WTC11 (cell line): ENCODE data around the gene RBM26.

Experiments
- CREM ChIP-seq: sonication (generic); formaldehyde crosslinking; IDR thresholded peaks from 2 replicates; pipeline ENCODE4 v1.8.1; 2022; ENCODE audit warnings: mild to moderate bottlenecking, missing genetic modification reagents, moderate library complexity
- ESRRA ChIP-seq: sonication (generic); formaldehyde crosslinking; IDR thresholded peaks from 2 replicates; pipeline ENCODE4 v1.8.1; 2022; ENCODE audit warnings: mild to moderate bottlenecking, missing genetic modification reagents, borderline replicate concordance
- GABPB1 ChIP-seq: sonication (generic); formaldehyde crosslinking; IDR thresholded peaks from 2 replicates; pipeline ENCODE4 v1.8.1; 2023; ENCODE audit warnings: mild to moderate bottlenecking, missing genetic modification reagents
- JUN ChIP-seq: sonication (generic); formaldehyde crosslinking; IDR thresholded peaks from 2 replicates; pipeline ENCODE4 v1.8.0; 2023; ENCODE audit warnings: mild to moderate bottlenecking, missing genetic modification reagents
- TP53 ChIP-seq: sonication (generic); formaldehyde crosslinking; IDR thresholded peaks from 2 replicates; pipeline ENCODE4 v1.8.1; 2023; ENCODE audit warnings: mild to moderate bottlenecking, missing genetic modification reagents
- ZNF121 ChIP-seq: sonication (generic); formaldehyde crosslinking; IDR thresholded peaks from 2 replicates; pipeline ENCODE4 v1.8.0; 2023; ENCODE audit warnings: missing genetic modification reagents
- ZNF232 ChIP-seq: sonication (generic); formaldehyde crosslinking; IDR thresholded peaks from 2 replicates; pipeline ENCODE4 v1.8.0; 2022; ENCODE audit warnings: mild to moderate bottlenecking, missing genetic modification reagents
- ZNF423 ChIP-seq: fragments of 250-450 bp; sonication (Bioruptor Pico); IDR thresholded peaks from 2 replicates; pipeline ENCODE4 v2.1.2; 2022; ENCODE audit warnings: mild to moderate bottlenecking, moderate library complexity
- ZNF671 ChIP-seq: fragments of 250-450 bp; sonication (Bioruptor Pico); IDR thresholded peaks from 2 replicates; pipeline ENCODE4 v1.8.0; 2021; ENCODE audit warnings: mild to moderate bottlenecking
- TF ChIP-seq, protein P1 (sequence below): fragments of 200-600 bp; IDR thresholded peaks from 2 replicates; pipeline ENCODE4 v1.8.0; 2022; ENCODE audit warnings: antibody characterized with exemption
- TF ChIP-seq, protein P2 (sequence below): fragments of 250-450 bp; sonication (Bioruptor Pico); IDR thresholded peaks from 2 replicates; pipeline ENCODE4 v1.9.0; 2021; ENCODE audit warnings: mild to moderate bottlenecking
- TF ChIP-seq, protein P3 (sequence below): sonication (generic); formaldehyde crosslinking; IDR thresholded peaks from 2 replicates; pipeline ENCODE4 v1.8.1; 2023; ENCODE audit warnings: mild to moderate bottlenecking, moderate library complexity, missing genetic modification reagents
- TF ChIP-seq, protein P4 (sequence below): sonication (generic); formaldehyde crosslinking; IDR thresholded peaks from 2 replicates; pipeline ENCODE4 v1.8.0; 2023; ENCODE audit warnings: missing genetic modification reagents, mild to moderate bottlenecking, borderline replicate concordance

DNA sequence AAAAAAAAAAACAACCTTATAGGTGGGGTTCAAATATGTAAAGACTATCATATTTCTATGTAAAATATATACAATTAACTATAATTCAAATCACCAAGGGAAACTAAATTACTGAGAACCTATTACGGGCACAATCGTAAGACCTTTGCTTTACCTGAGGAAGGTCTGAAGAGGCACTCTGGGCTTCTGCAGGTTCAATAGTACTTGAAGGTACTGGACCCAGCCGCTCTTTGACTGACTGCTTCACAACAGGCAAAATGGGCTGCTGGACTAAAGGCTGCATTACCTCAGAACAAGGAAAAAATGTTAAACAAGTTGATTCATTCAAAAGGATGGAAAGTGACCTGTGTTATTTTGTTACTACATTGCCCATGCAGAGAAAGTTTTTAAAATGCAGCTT lies 51.8 kb downstream of the RBM26 start:
- TF ChIP-seq, protein P1, sequence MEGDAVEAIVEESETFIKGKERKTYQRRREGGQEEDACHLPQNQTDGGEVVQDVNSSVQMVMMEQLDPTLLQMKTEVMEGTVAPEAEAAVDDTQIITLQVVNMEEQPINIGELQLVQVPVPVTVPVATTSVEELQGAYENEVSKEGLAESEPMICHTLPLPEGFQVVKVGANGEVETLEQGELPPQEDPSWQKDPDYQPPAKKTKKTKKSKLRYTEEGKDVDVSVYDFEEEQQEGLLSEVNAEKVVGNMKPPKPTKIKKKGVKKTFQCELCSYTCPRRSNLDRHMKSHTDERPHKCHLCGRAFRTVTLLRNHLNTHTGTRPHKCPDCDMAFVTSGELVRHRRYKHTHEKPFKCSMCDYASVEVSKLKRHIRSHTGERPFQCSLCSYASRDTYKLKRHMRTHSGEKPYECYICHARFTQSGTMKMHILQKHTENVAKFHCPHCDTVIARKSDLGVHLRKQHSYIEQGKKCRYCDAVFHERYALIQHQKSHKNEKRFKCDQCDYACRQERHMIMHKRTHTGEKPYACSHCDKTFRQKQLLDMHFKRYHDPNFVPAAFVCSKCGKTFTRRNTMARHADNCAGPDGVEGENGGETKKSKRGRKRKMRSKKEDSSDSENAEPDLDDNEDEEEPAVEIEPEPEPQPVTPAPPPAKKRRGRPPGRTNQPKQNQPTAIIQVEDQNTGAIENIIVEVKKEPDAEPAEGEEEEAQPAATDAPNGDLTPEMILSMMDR = no peak
- no peak for TF ChIP-seq CREM
- no peak for TF ChIP-seq ESRRA
- TF ChIP-seq JUN = no peak
- no peak for TF ChIP-seq ZNF232 (CRISPR knock-in tag)
- TF ChIP-seq, protein P2, sequence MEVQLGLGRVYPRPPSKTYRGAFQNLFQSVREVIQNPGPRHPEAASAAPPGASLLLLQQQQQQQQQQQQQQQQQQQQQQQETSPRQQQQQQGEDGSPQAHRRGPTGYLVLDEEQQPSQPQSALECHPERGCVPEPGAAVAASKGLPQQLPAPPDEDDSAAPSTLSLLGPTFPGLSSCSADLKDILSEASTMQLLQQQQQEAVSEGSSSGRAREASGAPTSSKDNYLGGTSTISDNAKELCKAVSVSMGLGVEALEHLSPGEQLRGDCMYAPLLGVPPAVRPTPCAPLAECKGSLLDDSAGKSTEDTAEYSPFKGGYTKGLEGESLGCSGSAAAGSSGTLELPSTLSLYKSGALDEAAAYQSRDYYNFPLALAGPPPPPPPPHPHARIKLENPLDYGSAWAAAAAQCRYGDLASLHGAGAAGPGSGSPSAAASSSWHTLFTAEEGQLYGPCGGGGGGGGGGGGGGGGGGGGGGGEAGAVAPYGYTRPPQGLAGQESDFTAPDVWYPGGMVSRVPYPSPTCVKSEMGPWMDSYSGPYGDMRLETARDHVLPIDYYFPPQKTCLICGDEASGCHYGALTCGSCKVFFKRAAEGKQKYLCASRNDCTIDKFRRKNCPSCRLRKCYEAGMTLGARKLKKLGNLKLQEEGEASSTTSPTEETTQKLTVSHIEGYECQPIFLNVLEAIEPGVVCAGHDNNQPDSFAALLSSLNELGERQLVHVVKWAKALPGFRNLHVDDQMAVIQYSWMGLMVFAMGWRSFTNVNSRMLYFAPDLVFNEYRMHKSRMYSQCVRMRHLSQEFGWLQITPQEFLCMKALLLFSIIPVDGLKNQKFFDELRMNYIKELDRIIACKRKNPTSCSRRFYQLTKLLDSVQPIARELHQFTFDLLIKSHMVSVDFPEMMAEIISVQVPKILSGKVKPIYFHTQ = no peak
- TF ChIP-seq ZNF423 = no peak
- no peak for TF ChIP-seq ZNF671 (CRISPR knock-in tag)
- TF ChIP-seq TP53 (CRISPR knock-in tag) = no peak
- TF ChIP-seq, protein P3, sequence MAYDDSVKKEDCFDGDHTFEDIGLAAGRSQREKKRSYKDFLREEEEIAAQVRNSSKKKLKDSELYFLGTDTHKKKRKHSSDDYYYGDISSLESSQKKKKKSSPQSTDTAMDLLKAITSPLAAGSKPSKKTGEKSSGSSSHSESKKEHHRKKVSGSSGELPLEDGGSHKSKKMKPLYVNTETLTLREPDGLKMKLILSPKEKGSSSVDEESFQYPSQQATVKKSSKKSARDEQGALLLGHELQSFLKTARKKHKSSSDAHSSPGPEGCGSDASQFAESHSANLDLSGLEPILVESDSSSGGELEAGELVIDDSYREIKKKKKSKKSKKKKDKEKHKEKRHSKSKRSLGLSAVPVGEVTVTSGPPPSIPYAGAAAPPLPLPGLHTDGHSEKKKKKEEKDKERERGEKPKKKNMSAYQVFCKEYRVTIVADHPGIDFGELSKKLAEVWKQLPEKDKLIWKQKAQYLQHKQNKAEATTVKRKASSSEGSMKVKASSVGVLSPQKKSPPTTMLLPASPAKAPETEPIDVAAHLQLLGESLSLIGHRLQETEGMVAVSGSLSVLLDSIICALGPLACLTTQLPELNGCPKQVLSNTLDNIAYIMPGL = no peak
- no peak for TF ChIP-seq GABPB1 (CRISPR knock-in tag)
- no peak for TF ChIP-seq ZNF121 (CRISPR knock-in tag)
- TF ChIP-seq, protein P4, sequence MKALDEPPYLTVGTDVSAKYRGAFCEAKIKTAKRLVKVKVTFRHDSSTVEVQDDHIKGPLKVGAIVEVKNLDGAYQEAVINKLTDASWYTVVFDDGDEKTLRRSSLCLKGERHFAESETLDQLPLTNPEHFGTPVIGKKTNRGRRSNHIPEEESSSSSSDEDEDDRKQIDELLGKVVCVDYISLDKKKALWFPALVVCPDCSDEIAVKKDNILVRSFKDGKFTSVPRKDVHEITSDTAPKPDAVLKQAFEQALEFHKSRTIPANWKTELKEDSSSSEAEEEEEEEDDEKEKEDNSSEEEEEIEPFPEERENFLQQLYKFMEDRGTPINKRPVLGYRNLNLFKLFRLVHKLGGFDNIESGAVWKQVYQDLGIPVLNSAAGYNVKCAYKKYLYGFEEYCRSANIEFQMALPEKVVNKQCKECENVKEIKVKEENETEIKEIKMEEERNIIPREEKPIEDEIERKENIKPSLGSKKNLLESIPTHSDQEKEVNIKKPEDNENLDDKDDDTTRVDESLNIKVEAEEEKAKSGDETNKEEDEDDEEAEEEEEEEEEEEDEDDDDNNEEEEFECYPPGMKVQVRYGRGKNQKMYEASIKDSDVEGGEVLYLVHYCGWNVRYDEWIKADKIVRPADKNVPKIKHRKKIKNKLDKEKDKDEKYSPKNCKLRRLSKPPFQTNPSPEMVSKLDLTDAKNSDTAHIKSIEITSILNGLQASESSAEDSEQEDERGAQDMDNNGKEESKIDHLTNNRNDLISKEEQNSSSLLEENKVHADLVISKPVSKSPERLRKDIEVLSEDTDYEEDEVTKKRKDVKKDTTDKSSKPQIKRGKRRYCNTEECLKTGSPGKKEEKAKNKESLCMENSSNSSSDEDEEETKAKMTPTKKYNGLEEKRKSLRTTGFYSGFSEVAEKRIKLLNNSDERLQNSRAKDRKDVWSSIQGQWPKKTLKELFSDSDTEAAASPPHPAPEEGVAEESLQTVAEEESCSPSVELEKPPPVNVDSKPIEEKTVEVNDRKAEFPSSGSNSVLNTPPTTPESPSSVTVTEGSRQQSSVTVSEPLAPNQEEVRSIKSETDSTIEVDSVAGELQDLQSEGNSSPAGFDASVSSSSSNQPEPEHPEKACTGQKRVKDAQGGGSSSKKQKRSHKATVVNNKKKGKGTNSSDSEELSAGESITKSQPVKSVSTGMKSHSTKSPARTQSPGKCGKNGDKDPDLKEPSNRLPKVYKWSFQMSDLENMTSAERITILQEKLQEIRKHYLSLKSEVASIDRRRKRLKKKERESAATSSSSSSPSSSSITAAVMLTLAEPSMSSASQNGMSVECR = no peak
